DOHH2 (cell line): ENCODE measurements around the gene ACTA2.

Experiments used
- H3F3A ChIP-seq: fragments of 200-600 bp; sonication (generic), shearing (Covaris generic); 2 replicates; pipeline ENCODE4 v1.6.0; 2016; ENCODE audit warnings: antibody characterized with exemption, mild to moderate bottlenecking; ENCODE audit not compliant: control insufficient read depth, insufficient read depth
- H3K27ac ChIP-seq: fragments of 200-600 bp; sonication (generic); 2 replicates; pipeline ENCODE4 v1.5.1; 2014; ENCODE audit warnings: low read depth, mild to moderate bottlenecking, low read length, moderate library complexity
- H3K27me3 ChIP-seq: fragments of 200-600 bp; sonication (generic); 2 replicates; pipeline ENCODE4 v1.6.1; 2014; ENCODE audit warnings: mild to moderate bottlenecking, low read length, mixed read lengths; ENCODE audit not compliant: control insufficient read depth
- H3K36me3 ChIP-seq: fragments of 200-600 bp; sonication (generic); 2 replicates; pipeline ENCODE4 v1.6.1; 2014; ENCODE audit warnings: mild to moderate bottlenecking, low read length, moderate library complexity, mixed read lengths; ENCODE audit not compliant: control insufficient read depth
- H3K4me1 ChIP-seq: fragments of 200-600 bp; sonication (generic); 2 replicates; pipeline ENCODE4 v1.6.1; 2014; ENCODE audit warnings: mild to moderate bottlenecking, low read length, mixed read lengths; ENCODE audit not compliant: control insufficient read depth
- H3K4me2 ChIP-seq: fragments of 200-600 bp; sonication (generic); 2 replicates; pipeline ENCODE4 v1.6.0; 2014; ENCODE audit warnings: mild to moderate bottlenecking, low read length, moderate library complexity
- H3K4me3 ChIP-seq: fragments of 200-600 bp; sonication (generic); 2 replicates; pipeline ENCODE4 v1.5.1; 2014; ENCODE audit warnings: mild to moderate bottlenecking, low read length, mixed read lengths
- H3K79me2 ChIP-seq: fragments of 200-600 bp; sonication (generic); 2 replicates; pipeline ENCODE4 v1.6.1; 2014; ENCODE audit warnings: mild to moderate bottlenecking, low read length, mixed read lengths; ENCODE audit not compliant: control insufficient read depth
- H3K9me2 ChIP-seq: fragments of 200-600 bp; sonication (generic); replicated peaks from 2 replicates; pipeline ENCODE4 v1.6.1; 2014; ENCODE audit warnings: mild to moderate bottlenecking, low read length, mixed read lengths; ENCODE audit not compliant: control insufficient read depth
- H3K9me3 ChIP-seq: fragments of 200-600 bp; sonication (generic); 2 replicates; pipeline ENCODE4 v1.6.1; 2014; ENCODE audit warnings: antibody characterized with exemption, low read length, mixed read lengths; ENCODE audit not compliant: control insufficient read depth, insufficient read depth
- H4K20me1 ChIP-seq: fragments of 200-600 bp; sonication (generic); 2 replicates; pipeline ENCODE4 v1.6.0; 2014; ENCODE audit warnings: low read depth, mild to moderate bottlenecking, antibody characterized with exemption, low read length, moderate library complexity; ENCODE audit not compliant: control insufficient read depth, insufficient read depth
- CTCF ChIP-seq: fragments of 200-600 bp; sonication (generic); IDR thresholded peaks from one replicate; pipeline ENCODE4 v1.5.1; 2014; ENCODE audit warnings: antibody characterized with exemption, mild to moderate bottlenecking, low read depth, low read length; ENCODE audit not compliant: poor library complexity, severe bottlenecking
- EZH2phosphoT487 ChIP-seq: fragments of 200-600 bp; sonication (generic); IDR thresholded peaks from 2 replicates; pipeline ENCODE4 v1.6.1; 2017; ENCODE audit warnings: borderline replicate concordance, mild to moderate bottlenecking, antibody characterized with exemption, low read length, moderate library complexity, mixed read lengths

ACTA2 gene

GRCh38 chr10:88888810-88889445 lies 63.6 kb downstream of the ACTA2 start:
- Histone ChIP-seq H3K9me3 (no peaks in the 10 kb centered on the region), H3K79me2 (peaks cover 77% of the 10 kb centered on the region), H3K4me1 (peaks cover 82% of the 10 kb centered on the region), H3K27ac (no peak overlapping the region), H4K20me1 (no peaks in the 10 kb centered on the region), H3K9me2 (no peaks in the 10 kb centered on the region), H3K27me3 (no peaks in the 10 kb centered on the region), H3K4me2 (peak overlapping the region; percentile 98), H3K4me3 (no peak overlapping the region), H3F3A (no peaks in the 10 kb centered on the region), H3K36me3 (0 out of 2 replicates have a peak, but pooled peaks cover 2% of the 10 kb centered on the region)
- no peak for TF ChIP-seq EZH2phosphoT487
- no peak for TF ChIP-seq CTCF

- TF ChIP-seq CTCF: no peak
- TF ChIP-seq EZH2phosphoT487: no peak
- peaks cover 4% of the 10 kb centered on the region; the same call in 1 of the 2 replicates for H3F3A ChIP-seq
- H3K79me2 ChIP-seq: peaks cover 92% of the 10 kb centered on the region
- no peaks in the 10 kb centered on the region for H3K27me3 ChIP-seq
- H4K20me1 ChIP-seq: no peaks in the 10 kb centered on the region
- peaks cover 18% of the 10 kb centered on the region for H3K36me3 ChIP-seq
- no peaks in the 10 kb centered on the region for H3K9me2 ChIP-seq
- peak overlapping the region; percentile 73 for H3K4me3 ChIP-seq
- H3K9me3 ChIP-seq: no peaks in the 10 kb centered on the region
- H3K27ac ChIP-seq: peak overlapping the region; percentile 67
- H3K4me2 ChIP-seq: peak overlapping the region; percentile 98
- peaks cover 100% of the 10 kb centered on the region for H3K4me1 ChIP-seq
Observed at GRCh38 chr10:88886557-88886956, 66.0 kb downstream of the ACTA2 start.
